ENCODE measurements around the gene PARD3B. TPM values are rescaled to one million over a fixed set of nuclear protein-coding genes. Genes with fewer than 3 reads are reported as not detected.

PARD3B gene
- total RNA-seq, 1 experiment from 2014 or later: 7.6 TPM

GRCh38 chr2:204692790-204693189 lies 147.5 kb downstream of the PARD3B start:
- no peaks in the 10 kb centered on the region for H3K9me2 ChIP-seq (ENCODE audit: insufficient read depth)
- no peaks in the 10 kb centered on the region for H3K9me3 ChIP-seq (ENCODE audit: insufficient read depth, low read depth)
- H3K27ac ChIP-seq: no peak overlapping the region
- H3K4me2 ChIP-seq: no peak overlapping the region
- H4K20me1 ChIP-seq (ENCODE audit: insufficient read depth): no peaks in the 10 kb centered on the region
- no peaks in the 10 kb centered on the region for H3K27me3 ChIP-seq (ENCODE audit: insufficient read depth, low read depth)
- no peaks in the 10 kb centered on the region for H3K36me3 ChIP-seq (ENCODE audit: low read depth)
- BruUV-seq (replicated peaks): no TSS peak
- ChIA-PET POLR2A (ENCODE audit: unreplicated experiment) (no interaction called here), CTCF (no interaction called here)
- no peaks in the 10 kb centered on the region for H3K79me2 ChIP-seq (ENCODE audit: low read depth)
- TF ChIP-seq CTCF (conservative IDR thresholded peaks at IDR 0.05) (no peak), EZH2 (IDR thresholded peaks at IDR 0.05; ENCODE audit: low read depth) (no peak)
- intact Hi-C loops (cut with micrococcal nuclease; ENCODE audit: unreplicated experiment): loop anchor here (1.0 to 2.0 kb wide), 3 partner anchors 367 to 984 kb away; no protein-coding TSS in a partner anchor
- no peak overlapping the region for H2AFZ ChIP-seq
- no peak for DNase-seq
- H3K4me1 ChIP-seq (replicated peaks; ENCODE audit: insufficient read depth): no peaks in the 10 kb centered on the region
- no peaks in the 10 kb centered on the region for H3F3A ChIP-seq (ENCODE audit: insufficient read depth, low read depth)
- no peak overlapping the region for H3K4me3 ChIP-seq

GRCh38 chr2:204693262-204693661 lies 148.0 kb downstream of the PARD3B start:
- Histone ChIP-seq H3K27ac (no peak overlapping the region), H3K4me2 (no peak overlapping the region), H3K36me3 (ENCODE audit: low read depth) (no peaks in the 10 kb centered on the region), H3K27me3 (ENCODE audit: insufficient read depth, low read depth) (no peaks in the 10 kb centered on the region), H4K20me1 (ENCODE audit: insufficient read depth) (no peaks in the 10 kb centered on the region), H3K79me2 (ENCODE audit: low read depth) (no peaks in the 10 kb centered on the region), H2AFZ (no peak overlapping the region), H3F3A (ENCODE audit: insufficient read depth, low read depth) (no peaks in the 10 kb centered on the region), H3K4me1 (replicated peaks; ENCODE audit: insufficient read depth) (no peaks in the 10 kb centered on the region), H3K4me3 (no peak overlapping the region), H3K9me3 (ENCODE audit: insufficient read depth, low read depth) (no peaks in the 10 kb centered on the region), H3K9me2 (ENCODE audit: insufficient read depth) (no peaks in the 10 kb centered on the region)
- DNase-seq: no peak
- no peak for TF ChIP-seq CTCF (conservative IDR thresholded peaks at IDR 0.05)
- TF ChIP-seq EZH2 (IDR thresholded peaks at IDR 0.05; ENCODE audit: low read depth): no peak
- no TSS peak for BruUV-seq (replicated peaks)
- ChIA-PET POLR2A (ENCODE audit: unreplicated experiment) (interaction anchor here (0.5 kb wide), 1 partner anchor 669 kb away, joined by 5 read pairs; no protein-coding TSS in a partner anchor), CTCF (no interaction called here)
- intact Hi-C loops (cut with micrococcal nuclease; ENCODE audit: unreplicated experiment): loop anchor here (2.0 kb wide), 2 partner anchors 432 to 984 kb away; no protein-coding TSS in a partner anchor

GRCh38 chr2:204695506-204695905 lies 150.2 kb downstream of the PARD3B start:
- Histone ChIP-seq H3K9me3 (ENCODE audit: insufficient read depth, low read depth) (no peaks in the 10 kb centered on the region), H3K9me2 (ENCODE audit: insufficient read depth) (no peaks in the 10 kb centered on the region), H3F3A (ENCODE audit: insufficient read depth, low read depth) (no peaks in the 10 kb centered on the region), H3K27ac (no peak overlapping the region), H3K36me3 (ENCODE audit: low read depth) (no peaks in the 10 kb centered on the region), H4K20me1 (ENCODE audit: insufficient read depth) (no peaks in the 10 kb centered on the region), H3K4me1 (replicated peaks; ENCODE audit: insufficient read depth) (no peaks in the 10 kb centered on the region), H2AFZ (no peak overlapping the region), H3K4me3 (no peak overlapping the region), H3K27me3 (ENCODE audit: insufficient read depth, low read depth) (no peaks in the 10 kb centered on the region), H3K79me2 (ENCODE audit: low read depth) (no peaks in the 10 kb centered on the region), H3K4me2 (no peak overlapping the region)
- TF ChIP-seq EZH2 (IDR thresholded peaks at IDR 0.05; ENCODE audit: low read depth) (no peak), CTCF (conservative IDR thresholded peaks at IDR 0.05) (no peak)
- no TSS peak for BruUV-seq (replicated peaks)
- no peak for DNase-seq
- CTCF ChIA-PET: no interaction called here
- intact Hi-C loops (cut with micrococcal nuclease; ENCODE audit: unreplicated experiment): no loop called here
- POLR2A ChIA-PET (ENCODE audit: unreplicated experiment): no interaction called here

Measured in PC-9 (cell line).